ENCODE measurements around the gene LARGE1.

Gene LARGE1

DNA sequence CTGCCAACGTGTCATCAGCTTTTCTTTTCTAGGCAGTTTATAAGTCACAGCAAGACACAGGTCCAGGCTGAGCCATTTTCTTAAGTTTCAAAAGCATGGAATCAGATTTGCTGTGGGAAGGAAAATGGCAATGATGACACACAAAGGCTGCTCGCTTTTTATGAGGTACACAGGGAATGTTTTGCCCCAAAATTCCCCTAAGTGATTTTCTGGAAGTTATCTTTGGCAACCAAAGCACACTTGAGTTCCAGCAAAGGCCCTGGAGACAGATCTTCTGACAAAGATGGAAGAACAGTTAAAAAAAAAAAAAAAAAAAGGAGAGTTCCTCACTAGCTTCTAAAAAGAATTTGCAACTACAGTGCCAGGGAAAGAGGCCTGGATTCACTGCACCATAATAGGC is 260.8 kb downstream of the LARGE1 start:
- no peak for DNase-seq (ENCODE audit: low read depth in 2 of 2)

DNA sequence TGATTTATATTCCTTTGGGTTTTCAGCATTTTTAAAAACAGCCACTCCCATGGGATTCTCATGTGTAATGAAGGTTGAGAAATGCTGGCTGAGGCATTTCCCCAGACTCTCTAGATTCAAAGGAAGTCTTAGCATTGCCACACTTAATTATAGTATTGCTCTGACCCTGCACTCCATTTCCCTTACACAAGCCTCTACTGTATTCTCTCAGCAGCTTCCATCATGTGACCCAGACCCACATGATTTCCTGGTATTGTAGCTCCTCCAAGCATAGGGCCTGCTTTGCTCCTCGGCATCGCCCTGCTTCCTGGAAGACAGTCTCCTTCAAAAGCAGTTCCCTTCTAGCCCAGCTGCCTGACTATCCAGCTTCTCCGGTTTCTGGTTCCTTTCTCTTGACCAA is 261.5 kb downstream of the LARGE1 start:
- no peak for DNase-seq (ENCODE audit: low read depth in 2 of 2)

GRCh38 chr22:33657670-33658069 is 262.6 kb downstream of the LARGE1 start:
- no peak for DNase-seq (ENCODE audit: low read depth in 2 of 2)

GRCh38 chr22:33656808-33657628 is 263.3 kb downstream of the LARGE1 start:
- DNase-seq (ENCODE audit: low read depth in 2 of 2): no peak

GRCh38 chr22:33654173-33654895 is 265.9 kb downstream of the LARGE1 start:
- no peak for DNase-seq (ENCODE audit: low read depth in 2 of 2)

DNA sequence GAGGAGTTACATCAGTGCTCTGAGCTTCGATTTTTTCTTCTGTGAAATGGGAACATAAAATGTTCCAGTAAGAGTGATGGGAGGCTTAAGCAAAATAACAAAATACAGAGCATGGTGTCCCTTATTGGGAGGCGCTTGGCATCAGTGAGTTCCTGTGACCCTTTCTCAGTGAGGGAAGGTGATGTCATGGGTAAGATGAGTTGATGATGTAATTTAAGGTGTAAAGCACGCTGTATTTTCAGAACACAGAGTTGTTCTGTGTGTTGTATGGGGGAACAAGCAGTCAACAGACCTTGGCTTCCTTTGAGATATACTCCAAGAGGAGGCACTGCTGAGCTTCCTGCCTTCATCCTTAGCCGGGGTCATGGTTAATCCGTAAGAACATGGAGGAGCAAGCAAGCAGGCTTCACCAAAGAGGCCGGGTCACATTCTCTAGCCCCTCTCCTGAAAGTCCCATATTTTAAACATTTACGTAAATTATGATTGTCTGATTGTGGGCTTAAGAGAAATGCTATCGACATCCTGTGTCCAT is 266.7 kb downstream of the LARGE1 start:
- no peak for DNase-seq (ENCODE audit: low read depth in 2 of 2)

- no peak for DNase-seq (ENCODE audit: low read depth in 2 of 2)
These were observed 267.7 kb downstream of the LARGE1 start for GRCh38 chr22:33652615-33653014.

GRCh38 chr22:33650244-33650643 is 270.0 kb downstream of the LARGE1 start:
- no peak for DNase-seq (ENCODE audit: low read depth in 2 of 2)

GRCh38 chr22:33648478-33648877 is 271.8 kb downstream of the LARGE1 start:
- no peak for DNase-seq (ENCODE audit: low read depth in 2 of 2)

DNA sequence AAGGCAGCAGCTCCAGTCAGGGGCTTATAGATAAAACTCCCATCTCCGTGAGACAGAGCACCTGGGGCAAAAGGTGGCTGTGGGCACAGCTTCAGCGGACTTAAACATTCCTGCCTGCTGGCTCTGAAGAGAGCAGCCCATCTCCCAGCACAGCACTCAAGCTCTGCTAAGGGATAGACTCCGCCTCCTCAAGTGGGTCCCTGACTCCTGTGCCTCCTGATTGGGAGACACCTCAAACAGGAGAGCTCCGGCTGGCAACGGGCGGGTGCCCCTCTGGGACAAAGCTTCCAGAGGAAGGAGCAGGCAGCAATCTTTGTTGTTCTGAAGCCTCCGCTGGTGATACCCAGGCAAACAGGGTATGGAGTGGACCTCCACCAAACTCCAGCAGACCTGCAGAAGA is 279.4 kb downstream of the LARGE1 start:
- no peak for DNase-seq (ENCODE audit: low read depth in 2 of 2)

DNA sequence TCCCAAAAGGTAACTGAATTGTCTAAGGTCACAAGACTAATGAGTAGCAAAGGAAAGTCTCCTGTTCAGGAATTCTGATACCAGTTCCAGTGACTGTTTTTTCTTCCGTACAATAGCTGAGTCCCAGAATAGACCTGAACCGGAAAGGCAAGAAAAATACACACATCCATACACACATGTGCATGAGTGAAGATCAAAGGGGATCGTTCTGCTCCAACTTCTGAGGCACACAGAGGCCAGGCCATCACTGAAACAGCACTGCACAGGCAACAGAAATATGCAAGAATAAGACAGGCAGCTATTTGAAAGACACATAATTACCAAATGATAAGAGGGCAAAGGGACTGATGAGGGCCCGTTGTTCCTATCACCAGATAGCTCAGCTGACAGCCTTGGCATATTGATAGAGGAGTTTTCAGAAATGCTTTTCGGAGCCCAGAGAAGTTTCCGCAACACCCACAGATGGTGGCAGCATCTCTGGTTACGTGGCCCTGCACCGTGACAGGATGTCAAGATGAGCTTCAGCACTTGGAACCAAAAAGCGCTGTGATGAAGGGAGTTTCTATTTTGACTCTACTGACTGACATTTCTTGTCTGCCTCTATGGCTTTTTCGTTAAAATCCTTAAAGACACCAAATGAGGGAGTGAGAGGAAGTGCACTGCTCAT is 280.6 kb downstream of the LARGE1 start:
- DNase-seq (ENCODE audit: low read depth in 2 of 2): no peak

DNA sequence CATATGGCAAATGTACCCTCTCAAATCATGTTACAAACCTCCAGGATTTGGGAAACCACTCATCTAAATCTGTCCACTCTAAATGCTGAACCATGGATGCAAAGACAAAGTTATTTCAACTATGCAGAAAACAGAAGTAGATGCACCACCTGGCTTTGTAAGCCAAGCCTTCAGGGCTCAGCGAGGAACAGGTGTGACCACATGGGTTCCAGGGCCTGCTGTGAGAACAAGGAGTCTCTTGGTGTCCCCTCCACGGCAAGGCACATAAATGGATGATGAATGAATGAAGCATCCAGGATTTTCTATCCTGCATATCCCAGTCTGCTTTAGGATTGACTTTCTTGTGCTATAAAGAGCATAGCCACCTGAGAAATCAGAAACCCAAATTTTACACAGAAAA is 284.5 kb downstream of the LARGE1 start:
- DNase-seq (ENCODE audit: low read depth in 2 of 2): no peak

DNA sequence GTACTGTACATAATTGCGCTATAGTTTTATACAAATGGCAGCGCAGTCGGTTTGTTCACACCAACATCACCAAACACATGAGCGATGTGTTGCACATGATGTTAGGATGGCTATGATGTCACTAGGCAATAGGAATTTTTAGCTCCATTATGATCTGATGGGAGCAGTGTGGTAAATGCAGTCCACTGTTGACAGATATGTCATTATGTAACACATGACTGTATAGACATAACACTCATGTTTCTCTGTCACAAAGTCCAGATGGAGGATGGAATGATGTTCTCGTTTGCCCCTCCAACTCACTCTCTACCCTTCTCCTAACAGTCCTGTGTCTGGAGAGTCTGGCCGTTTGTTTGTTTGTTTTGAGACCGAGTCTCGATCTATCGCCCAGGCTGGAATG is 288.5 kb downstream of the LARGE1 start:
- no peak for DNase-seq (ENCODE audit: low read depth in 2 of 2)

- no peak for DNase-seq (ENCODE audit: low read depth in 2 of 2)
These were observed 294.3 kb downstream of the LARGE1 start for GRCh38 chr22:33625959-33626358.

DNA sequence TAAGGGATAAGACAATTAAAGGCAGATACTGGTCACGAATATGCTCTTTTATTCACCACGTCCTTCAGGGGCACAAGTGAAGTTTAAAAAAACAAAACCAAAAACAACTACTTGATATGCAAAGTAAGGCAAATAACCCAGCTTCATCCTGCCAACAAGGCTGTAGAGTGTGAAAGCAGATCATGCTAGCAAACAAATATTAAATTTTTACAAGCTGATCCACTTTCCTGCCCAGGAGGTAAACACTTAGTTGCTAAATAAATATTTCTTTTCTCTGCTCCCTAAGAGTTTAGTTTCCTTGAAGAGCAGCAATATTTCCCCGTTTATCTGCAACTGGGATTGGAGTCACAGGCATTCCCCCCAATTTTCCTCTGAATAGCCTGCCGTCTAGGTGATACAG is 300.2 kb downstream of the LARGE1 start:
- no peak for DNase-seq (ENCODE audit: low read depth in 2 of 2)

- DNase-seq (ENCODE audit: low read depth in 2 of 2): no peak
These were observed 313.8 kb downstream of the LARGE1 start for GRCh38 chr22:33606504-33606903.

DNA sequence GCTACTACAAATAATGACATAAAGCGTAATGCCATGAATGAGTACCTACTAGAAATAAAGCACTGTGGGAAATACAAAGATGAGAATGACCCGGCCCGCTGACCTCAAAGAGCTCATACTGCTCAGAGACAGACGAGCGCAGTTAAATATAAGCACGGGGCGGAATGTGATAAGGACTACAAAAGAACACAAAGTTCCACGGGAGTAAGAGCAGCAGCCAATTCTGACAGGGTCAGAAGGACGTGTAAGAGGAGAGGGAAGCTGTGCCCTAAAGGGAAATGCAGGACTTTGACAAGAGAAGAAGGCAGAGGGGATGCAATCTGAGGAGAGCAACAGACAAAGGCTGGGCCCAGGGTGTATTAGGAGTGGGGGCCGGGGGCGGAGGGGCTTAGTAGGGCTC is 314.6 kb downstream of the LARGE1 start:
- DNase-seq (ENCODE audit: low read depth in 2 of 2): no peak

DNA sequence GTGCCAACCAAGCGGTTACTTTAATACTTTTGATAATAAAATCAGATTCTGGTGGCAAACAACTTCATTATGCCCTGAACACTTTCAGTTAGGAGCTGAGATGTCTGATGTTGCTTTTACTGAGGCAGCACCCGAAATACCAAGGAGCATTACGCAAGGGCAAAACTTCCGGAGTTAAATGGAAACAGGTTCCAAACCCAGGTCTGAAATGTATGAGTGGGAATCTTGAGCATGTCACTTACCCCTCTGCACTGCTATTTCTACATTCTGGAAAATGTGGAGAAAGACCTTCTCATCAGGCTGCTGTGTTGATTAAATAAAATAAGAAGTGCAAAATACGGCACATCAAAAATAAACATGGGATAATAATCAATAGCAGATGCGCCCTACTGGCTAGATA is 315.1 kb downstream of the LARGE1 start:
- DNase-seq (ENCODE audit: low read depth in 2 of 2): no peak

- DNase-seq (ENCODE audit: low read depth in 2 of 2): no peak
These were observed 319.2 kb downstream of the LARGE1 start for GRCh38 chr22:33601062-33601461.

GRCh38 chr22:33600595-33600994 is 319.7 kb downstream of the LARGE1 start:
- no peak for DNase-seq (ENCODE audit: low read depth in 2 of 2)

DNA sequence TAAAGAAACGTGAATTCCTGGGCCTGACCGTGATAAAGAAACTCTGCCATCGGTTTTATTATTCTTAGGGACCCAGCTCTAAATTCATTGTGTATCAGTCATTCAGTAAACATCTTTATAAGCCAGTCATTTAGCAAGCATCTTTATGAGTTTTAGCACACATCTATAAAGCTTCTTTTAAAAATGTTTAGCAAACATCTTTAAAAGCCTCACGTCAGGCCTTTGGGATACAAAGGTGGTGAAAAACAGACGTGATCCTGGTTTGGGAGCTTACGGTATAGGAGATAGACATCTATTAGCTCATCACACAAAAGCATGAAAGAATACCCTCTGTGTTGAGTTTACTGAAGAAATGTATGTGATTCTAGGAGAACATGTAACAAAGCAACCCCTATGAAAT is 320.2 kb downstream of the LARGE1 start:
- DNase-seq (ENCODE audit: low read depth in 2 of 2): no peak

DNA sequence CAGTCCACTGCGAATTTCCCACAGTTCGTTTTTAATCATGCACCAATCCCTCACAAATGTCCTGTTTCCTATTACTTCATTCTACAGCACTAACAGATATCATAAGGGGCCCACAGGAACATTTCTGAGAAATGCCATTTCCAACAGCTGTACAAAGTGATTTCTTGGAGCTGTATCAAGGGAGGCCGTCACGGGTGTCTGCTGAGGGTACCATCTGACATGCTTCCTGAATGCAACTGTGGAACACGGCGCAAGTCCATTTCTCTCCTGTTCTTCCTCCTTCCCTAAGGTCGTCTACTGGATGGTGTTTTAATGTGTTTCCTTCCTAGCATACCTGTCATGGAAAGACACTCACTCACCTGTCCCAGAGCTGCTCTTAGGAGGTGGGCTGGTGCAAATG is 320.7 kb downstream of the LARGE1 start:
- DNase-seq (ENCODE audit: low read depth in 2 of 2): no peak

DNA sequence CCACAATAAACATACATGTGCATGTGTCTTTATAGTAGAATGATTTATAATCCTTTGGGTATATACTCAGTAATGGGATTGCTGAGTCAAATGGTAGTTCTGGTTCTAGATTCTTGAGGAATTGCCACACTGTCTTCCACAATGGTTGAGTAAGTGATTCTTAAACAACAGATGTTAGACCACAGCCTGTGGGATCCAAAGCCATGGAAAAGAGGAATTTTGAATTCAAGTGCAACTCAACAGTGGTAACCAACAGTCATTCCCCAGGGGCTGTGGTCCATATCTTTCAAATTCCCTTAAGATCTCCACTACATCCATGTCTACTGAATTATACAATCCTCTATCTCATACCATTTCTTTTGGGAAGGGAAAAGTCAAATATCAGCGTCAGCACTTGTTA is 321.5 kb downstream of the LARGE1 start:
- DNase-seq (ENCODE audit: low read depth in 2 of 2): no peak

Measured in stimulated activated CD8-positive, alpha-beta memory T cell treated with anti-CD3 and anti-CD28 coated beads, Interleukin-7, amount 100 ng/mL, for 4 hours (primary cell).